ENCODE results near the gene PCOLCE2. TPM values are rescaled to one million over a fixed set of nuclear protein-coding genes. Genes with fewer than 3 reads are reported as not detected.

PCOLCE2 gene
- total and polyA plus RNA-seq, 2 of the 8 experiments (the other 6 are each of a cell fraction or from before 2014, with no cell fraction given): 11.1 to 12.6 TPM

- no peak for TF ChIP-seq CHD7 (IDR thresholded peaks at IDR 0.05; ENCODE audit: insufficient replicate concordance, low read length)
- TF ChIP-seq NRF1 (IDR thresholded peaks at IDR 0.05; ENCODE audit: low read depth, low read length): no peak
- TF ChIP-seq MAX (IDR thresholded peaks at IDR 0.05): no peak
- TF ChIP-seq BACH1 (IDR thresholded peaks at IDR 0.05; ENCODE audit: low read length): no peak
- no peak for TF ChIP-seq SIX5 (IDR thresholded peaks at IDR 0.05; ENCODE audit: low read depth, low read length)
- no peak for TF ChIP-seq ZNF274 (IDR thresholded peaks at IDR 0.05; ENCODE audit: borderline replicate concordance, extremely low read depth, low read length)
- TF ChIP-seq JUN (IDR thresholded peaks at IDR 0.05; ENCODE audit: low read depth, low read length): no peak
- TF ChIP-seq HDAC2 (IDR thresholded peaks at IDR 0.05; ENCODE audit: borderline replicate concordance in 1 of 2, low read depth in 2 of 2, low read length in 2 of 2): no peak
- TF ChIP-seq POU5F1 (IDR thresholded peaks at IDR 0.05; ENCODE audit: low read depth, low read length): no peak
- no peak for TF ChIP-seq RBBP5 (IDR thresholded peaks at IDR 0.05; ENCODE audit: borderline replicate concordance, low read depth, low read length)
- TF ChIP-seq SIRT6 (IDR thresholded peaks at IDR 0.05; ENCODE audit: low read length): no peak
Measured at GRCh38 chr3:142894493-142894892, 5.6 kb upstream of the PCOLCE2 start (continued).

All from H1 (cell line).